HEK293 (cell line): Measurements from ENCODE around the gene DLG2.

Experiments
- CTCF ChIA-PET: fragments of 350-600 bp; formaldehyde crosslinking; extraction: SDS; loops from one replicate; lab custom pipeline; 2021; ENCODE audit warnings: antibody characterized with exemption; lab: Yijun Ruan, JAX
- POLR2A ChIA-PET: fragments of 300-600 bp; formaldehyde crosslinking; extraction: SDS; loops from one replicate; lab custom pipeline; 2020; ENCODE audit warnings: antibody characterized with exemption, inconsistent platforms; lab: Yijun Ruan, JAX
- H3K27ac ChIP-seq: fragments of 200-500 bp; sonication (Bioruptor generic); 2 replicates; pipeline ENCODE4 v1.5.1; 2014; ENCODE audit warnings: low read depth, low read length, control low read depth, inconsistent platforms; ENCODE audit errors: extremely low read depth
- H3K36me3 ChIP-seq, 2 experiments: fragments of 200-500 bp in 1 of 2; sonication (Bioruptor generic) in 1 of 2; 1 replicate in 1 of 2; 2 replicates in 1 of 2; pipeline ENCODE4 v1.5.1; 2014 to 2017; ENCODE audit warnings: inconsistent platforms in 2 of 2, low read length in 2 of 2; ENCODE audit not compliant: control insufficient read depth in 2 of 2, insufficient read depth in 1 of 2
- H3K4me1 ChIP-seq: fragments of 200-500 bp; sonication (Bioruptor generic); 2 replicates; pipeline ENCODE4 v1.5.1; 2014; ENCODE audit warnings: mild to moderate bottlenecking, low read length, inconsistent platforms; ENCODE audit not compliant: control insufficient read depth, insufficient read depth
- H3K4me3 ChIP-seq: 2 replicates; pipeline ENCODE4 v1.5.1; 2011; ENCODE audit warnings: low read depth, mild to moderate bottlenecking, control low read depth, low read length, moderate library complexity
- H3K9me3 ChIP-seq: fragments of 200-500 bp; sonication (Bioruptor generic); 2 replicates; pipeline ENCODE4 v1.5.1; 2014; ENCODE audit warnings: low read depth, low read length, inconsistent platforms; ENCODE audit not compliant: control insufficient read depth, insufficient read depth
- FEZF1 ChIP-seq: fragments of 450-650 bp; formaldehyde crosslinking; IDR thresholded peaks from 2 replicates; pipeline ENCODE4 v1.5.1; 2016; ENCODE audit warnings: missing biosample characterization, missing genetic modification characterization
- GLI4 ChIP-seq: fragments of 450-650 bp; formaldehyde crosslinking; IDR thresholded peaks from 2 replicates; pipeline ENCODE4 v1.5.1; 2016; ENCODE audit warnings: missing biosample characterization, missing genetic modification characterization
- GLIS2 ChIP-seq: fragments of 450-650 bp; formaldehyde crosslinking; IDR thresholded peaks from 2 replicates; pipeline ENCODE4 v1.5.1; 2016; ENCODE audit warnings: missing biosample characterization, missing genetic modification characterization
- INSM2 ChIP-seq: fragments of 450-650 bp; formaldehyde crosslinking; IDR thresholded peaks from 2 replicates; pipeline ENCODE4 v1.5.1; 2016; ENCODE audit warnings: missing biosample characterization, missing genetic modification characterization
- KLF8 ChIP-seq: fragments of 450-650 bp; formaldehyde crosslinking; IDR thresholded peaks from 2 replicates; pipeline ENCODE4 v1.5.1; 2016; ENCODE audit warnings: missing biosample characterization, missing genetic modification characterization
- MEIS1 ChIP-seq: sonication (generic); formaldehyde crosslinking; IDR thresholded peaks from 2 replicates; pipeline ENCODE4 v1.8.1; 2022; ENCODE audit warnings: missing genetic modification reagents, mild to moderate bottlenecking, borderline replicate concordance
- MYNN ChIP-seq: fragments of 450-650 bp; formaldehyde crosslinking; IDR thresholded peaks from 2 replicates; pipeline ENCODE4 v1.5.1; 2016; ENCODE audit warnings: missing biosample characterization, missing genetic modification characterization, borderline replicate concordance
- PRDM10 ChIP-seq: fragments of 450-650 bp; formaldehyde crosslinking; IDR thresholded peaks from 2 replicates; pipeline ENCODE4 v1.5.1; 2016; ENCODE audit warnings: missing biosample characterization, missing genetic modification characterization
- SP7 ChIP-seq: fragments of 450-650 bp; formaldehyde crosslinking; IDR thresholded peaks from 2 replicates; pipeline ENCODE4 v1.5.1; 2016; ENCODE audit warnings: missing biosample characterization, missing genetic modification characterization
- ZBTB26 ChIP-seq: fragments of 450-650 bp; formaldehyde crosslinking; optimal IDR thresholded peaks from 2 replicates; pipeline ENCODE3; 2016; ENCODE audit warnings: missing biosample characterization, mild to moderate bottlenecking, missing genetic modification characterization
- ZBTB6 ChIP-seq: fragments of 450-650 bp; formaldehyde crosslinking; IDR thresholded peaks from 2 replicates; pipeline ENCODE4 v1.5.1; 2017; ENCODE audit warnings: missing biosample characterization, missing genetic modification characterization
- ZFHX2 ChIP-seq: fragments of 450-650 bp; formaldehyde crosslinking; conservative IDR thresholded peaks from 2 replicates; pipeline ENCODE4 v1.5.1; 2016; ENCODE audit warnings: missing biosample characterization, missing genetic modification characterization
- ZNF19 ChIP-seq: fragments of 450-650 bp; formaldehyde crosslinking; IDR thresholded peaks from 2 replicates; pipeline ENCODE4; 2016; ENCODE audit warnings: missing biosample characterization, missing genetic modification characterization, low read depth
- ZNF513 ChIP-seq: fragments of 450-650 bp; IDR thresholded peaks from 2 replicates; pipeline ENCODE4 v1.5.1; 2018; ENCODE audit warnings: missing biosample characterization, missing genetic modification characterization
- ZNF555 ChIP-seq: fragments of 450-650 bp; formaldehyde crosslinking; conservative IDR thresholded peaks from 2 replicates; pipeline ENCODE4 v1.5.1; 2017; ENCODE audit warnings: missing biosample characterization, mild to moderate bottlenecking, missing genetic modification characterization, inconsistent platforms
- ZNF571 ChIP-seq: fragments of 450-650 bp; formaldehyde crosslinking; IDR thresholded peaks from 2 replicates; pipeline ENCODE4 v1.5.0; 2017; ENCODE audit warnings: missing biosample characterization, missing genetic modification characterization
- ZNF580 ChIP-seq: fragments of 450-650 bp; formaldehyde crosslinking; IDR thresholded peaks from 2 replicates; pipeline ENCODE4 v1.5.1; 2016; ENCODE audit warnings: missing biosample characterization, missing genetic modification characterization
- ZNF600 ChIP-seq: fragments of 450-650 bp; formaldehyde crosslinking; IDR thresholded peaks from 2 replicates; pipeline ENCODE4 v1.5.1; 2016; ENCODE audit warnings: missing biosample characterization, missing genetic modification characterization
- ZNF645 ChIP-seq: fragments of 450-650 bp; formaldehyde crosslinking; IDR thresholded peaks from 2 replicates; pipeline ENCODE4; 2016; ENCODE audit warnings: missing biosample characterization, missing genetic modification characterization
- ZNF654 ChIP-seq: fragments of 450-650 bp; formaldehyde crosslinking; IDR thresholded peaks from 2 replicates; pipeline ENCODE4 v1.5.1; 2016; ENCODE audit warnings: low read depth, missing biosample characterization, missing genetic modification characterization
- ZNF658 ChIP-seq: fragments of 450-650 bp; formaldehyde crosslinking; IDR thresholded peaks from 2 replicates; pipeline ENCODE4; 2016; ENCODE audit warnings: missing biosample characterization, missing genetic modification characterization
- ZNF660 ChIP-seq: fragments of 450-650 bp; IDR thresholded peaks from 2 replicates; pipeline ENCODE4 v1.5.1; 2018; ENCODE audit warnings: missing biosample characterization, mild to moderate bottlenecking, missing genetic modification characterization
- ZNF701 ChIP-seq: fragments of 450-650 bp; formaldehyde crosslinking; IDR thresholded peaks from 2 replicates; pipeline ENCODE4 v1.5.1; 2016; ENCODE audit warnings: missing biosample characterization, missing genetic modification characterization
- ZNF777 ChIP-seq: fragments of 450-650 bp; formaldehyde crosslinking; IDR thresholded peaks from 2 replicates; pipeline ENCODE4 v1.5.1; 2017; ENCODE audit warnings: missing biosample characterization, missing genetic modification characterization, borderline replicate concordance
- ZNF837 ChIP-seq: fragments of 450-650 bp; formaldehyde crosslinking; IDR thresholded peaks from 2 replicates; pipeline ENCODE4 v1.5.1; 2016; ENCODE audit warnings: missing biosample characterization, missing genetic modification characterization
- ZXDB ChIP-seq: fragments of 450-650 bp; formaldehyde crosslinking; IDR thresholded peaks from 2 replicates; pipeline ENCODE4 v1.5.1; 2016; ENCODE audit warnings: missing biosample characterization, missing genetic modification characterization

Gene DLG2

GRCh38 chr11:85647078-85647477 lies 19.9 kb upstream of the DLG2 start:
- Histone ChIP-seq H3K27ac (no peak overlapping the region; the same call in 1 of the 2 replicates), H3K4me1 (no peaks in the 10 kb centered on the region), H3K4me3 (peak overlapping the region; percentile 51), H3K9me3 (no peaks in the 10 kb centered on the region), H3K36me3 (peaks cover 0 to 10% of the 10 kb centered on the region in 2 experiments; a peak in 1 of 3 replicates)
- POLR2A ChIA-PET: interaction anchor here (0.6 to 6.3 kb wide), 13 partner anchors 10 to 598 kb away, joined by 3 to 48 read pairs (median 5); partner anchors contain the start of genes CREBZF, DLG2 and TMEM126B
- CTCF ChIA-PET: interaction anchor here (1.0 kb wide), 1 partner anchor 572 kb away, joined by 3 read pairs; no protein-coding TSS in a partner anchor
- no peak for TF ChIP-seq ZNF837 (tag by site-specific recombination)
- no peak for TF ChIP-seq MYNN (tag by site-specific recombination)
- TF ChIP-seq ZNF777: no peak
- TF ChIP-seq ZFHX2 (tag by site-specific recombination): no peak
- no peak for TF ChIP-seq ZNF654 (tag by site-specific recombination)
- TF ChIP-seq MEIS1 (CRISPR knock-in tag): no peak
- TF ChIP-seq INSM2 (tag by site-specific recombination): no peak
- TF ChIP-seq ZBTB6 (tag by site-specific recombination): no peak
- TF ChIP-seq ZBTB26: no peak

- Histone ChIP-seq H3K4me3 (no peak overlapping the region), H3K9me3 (no peaks in the 10 kb centered on the region), H3K36me3 (no peaks in the 10 kb centered on the region), H3K4me1 (no peaks in the 10 kb centered on the region), H3K27ac (no peak overlapping the region)
- ChIA-PET POLR2A (no interaction called here), CTCF (no interaction called here)
- TF ChIP-seq FEZF1 (tag by site-specific recombination) (peak; percentile 88), SP7 (tag by site-specific recombination) (peak; percentile 68), ZNF600 (tag by site-specific recombination) (0 out of 2 replicates have a peak, but pooled peaks have one; percentile 22), ZNF580 (tag by site-specific recombination) (no peak), ZXDB (tag by site-specific recombination) (no peak), ZNF19 (tag by site-specific recombination) (no peak), PRDM10 (tag by site-specific recombination) (peak; percentile 58), ZNF513 (tag by site-specific recombination) (no peak), GLIS2 (tag by site-specific recombination) (no peak), ZNF658 (no peak), KLF8 (tag by site-specific recombination) (no peak), ZNF701 (tag by site-specific recombination) (no peak), ZNF571 (tag by site-specific recombination) (no peak), ZNF660 (tag by site-specific recombination) (peak; percentile 47; the same call in 1 of the 2 replicates), ZNF555 (tag by site-specific recombination) (no peak), ZNF645 (tag by site-specific recombination) (no peak), GLI4 (tag by site-specific recombination) (no peak)
Observed at GRCh38 chr11:85643191-85643614, 16.1 kb upstream of the DLG2 start.
